Measurements from ENCODE around the gene ADAMTS2. TPM values are rescaled to one million over a fixed set of nuclear protein-coding genes. Genes with fewer than 3 reads are reported as not detected.

ADAMTS2 gene
- polyA plus RNA-seq, 3 donors = 0.74 to 2.3 TPM; not detected in 1

- no peaks in the 10 kb centered on the region for H3K4me1 Mint-ChIP-seq
- Histone ChIP-seq H3K27me3 (ENCODE audit: control insufficient read depth in 2 of 2, insufficient read depth in 2 of 2, low read length in 2 of 2) (peaks cover 0 to 5% of the 10 kb centered on the region in 2 donors), H3K79me2 (ENCODE audit: insufficient read depth, low read length) (no peaks in the 10 kb centered on the region), H3K9ac (ENCODE audit: insufficient read depth, low read length, poor library complexity, severe bottlenecking) (no peak overlapping the region), H3K27ac (ENCODE audit: low read depth in 1 of 2, low read length in 2 of 2) (no peak overlapping the region), H3K4me2 (replicated peaks; ENCODE audit: extremely low read depth, low read length, poor library complexity, severe bottlenecking) (no peak overlapping the region), H3K4me3 (replicated peaks in 1 of 3; ENCODE audit: low read depth in 2 of 3, low read length in 3 of 3) (no peak overlapping the region), H3K36me3 (replicated peaks in 1 of 2; ENCODE audit: control insufficient read depth in 1 of 2, insufficient read depth in 2 of 2, low read length in 2 of 2) (no peaks in the 10 kb centered on the region), H2AFZ (ENCODE audit: insufficient read depth, low read depth, low read length, poor library complexity, severe bottlenecking) (no peak overlapping the region), H4K20me1 (ENCODE audit: insufficient read depth, low read length) (no peaks in the 10 kb centered on the region), H3K4me1 (ENCODE audit: control insufficient read depth in 1 of 2, insufficient read depth in 2 of 2, low read length in 2 of 2) (no peaks in the 10 kb centered on the region), H3K9me3 (replicated peaks in 1 of 2; ENCODE audit: control insufficient read depth in 1 of 2, insufficient read depth in 1 of 2, low read length in 2 of 2) (no peaks in the 10 kb centered on the region)
- H3K27ac Mint-ChIP-seq = no peak overlapping the region
- no peaks in the 10 kb centered on the region for H3K36me3 Mint-ChIP-seq
- TF ChIP-seq CTCF (IDR thresholded peaks at IDR 0.05) = no peak
- no peak for DNase-seq
- WGBS (ENCODE audit: insufficient coverage) = 94% methylated on average over 9 of the region's 16 CpGs
- no peak overlapping the region for H3K4me3 Mint-ChIP-seq
- peaks cover 4 to 18% (median 14%) of the 10 kb centered on the region in 3 donors for H3K27me3 Mint-ChIP-seq (ENCODE audit: low read depth in 3 of 3)
- peaks cover 4 to 23% (median 10%) of the 10 kb centered on the region in 7 donors for H3K9me3 Mint-ChIP-seq
- intact Hi-C loops (cut with micrococcal nuclease) = no loop called here
Observed at GRCh38 chr5:179180921-179181645, 164.2 kb downstream of the ADAMTS2 start.

GRCh38 chr5:179180061-179180610 is 165.1 kb downstream of the ADAMTS2 start:
- no peak for DNase-seq
- H3K27ac Mint-ChIP-seq = no peak overlapping the region
- no peak overlapping the region for H2AFZ ChIP-seq (ENCODE audit: insufficient read depth, low read depth, low read length, poor library complexity, severe bottlenecking)
- H3K4me3 ChIP-seq (replicated peaks in 1 of 3; ENCODE audit: low read depth in 2 of 3, low read length in 3 of 3) = no peak overlapping the region
- H3K27me3 Mint-ChIP-seq (ENCODE audit: low read depth in 3 of 3) = peaks cover 4 to 16% (median 14%) of the 10 kb centered on the region in 3 donors
- no peaks in the 10 kb centered on the region for H3K4me1 Mint-ChIP-seq
- no peaks in the 10 kb centered on the region for H3K4me1 ChIP-seq (ENCODE audit: control insufficient read depth in 1 of 2, insufficient read depth in 2 of 2, low read length in 2 of 2)
- no peak overlapping the region for H3K9ac ChIP-seq (ENCODE audit: insufficient read depth, low read length, poor library complexity, severe bottlenecking)
- H3K9me3 ChIP-seq (replicated peaks in 1 of 2; ENCODE audit: control insufficient read depth in 1 of 2, insufficient read depth in 1 of 2, low read length in 2 of 2) = no peaks in the 10 kb centered on the region
- WGBS (ENCODE audit: insufficient coverage) = 69% methylated on average over 16 of the region's 16 CpGs
- H3K27ac ChIP-seq (ENCODE audit: low read depth in 1 of 2, low read length in 2 of 2) = no peak overlapping the region
- H3K36me3 Mint-ChIP-seq = no peaks in the 10 kb centered on the region
- no peaks in the 10 kb centered on the region for H3K36me3 ChIP-seq (replicated peaks in 1 of 2; ENCODE audit: control insufficient read depth in 1 of 2, insufficient read depth in 2 of 2, low read length in 2 of 2)
- H3K9me3 Mint-ChIP-seq = peaks cover 4 to 23% (median 10%) of the 10 kb centered on the region in 7 donors
- no peak overlapping the region for H3K4me2 ChIP-seq (replicated peaks; ENCODE audit: extremely low read depth, low read length, poor library complexity, severe bottlenecking)
- H4K20me1 ChIP-seq (ENCODE audit: insufficient read depth, low read length) = no peaks in the 10 kb centered on the region
- no peak overlapping the region for H3K4me3 Mint-ChIP-seq
- no peak for TF ChIP-seq CTCF (IDR thresholded peaks at IDR 0.05)
- intact Hi-C loops (cut with micrococcal nuclease) = no loop called here
- H3K79me2 ChIP-seq (ENCODE audit: insufficient read depth, low read length) = no peaks in the 10 kb centered on the region
- peaks cover 0 to 5% of the 10 kb centered on the region in 2 donors for H3K27me3 ChIP-seq (ENCODE audit: control insufficient read depth in 2 of 2, insufficient read depth in 2 of 2, low read length in 2 of 2)
